GM21360 (cell line): ENCODE measurements around the gene EDRF1.
A peak's percentile ranks its signal among the peaks of the same experiment; 100 is the strongest.

Experiments
- ATAC-seq: cut with Tn5 transposase; IDR thresholded peaks from one replicate; pipeline ENCODE4 v1.9.1; 2021; ENCODE audit warnings: mild to moderate bottlenecking, moderate library complexity; ENCODE audit not compliant: unreplicated experiment

The EDRF1 gene

GRCh38 chr10:125783957-125784356 lies 64.4 kb downstream of the EDRF1 start:
- peak; percentile 85 for ATAC-seq

GRCh38 chr10:125785791-125786190 lies 66.3 kb downstream of the EDRF1 start:
- no peak for ATAC-seq

- ATAC-seq = no peak
Observed at GRCh38 chr10:125788156-125789034, 68.9 kb downstream of the EDRF1 start.

DNA sequence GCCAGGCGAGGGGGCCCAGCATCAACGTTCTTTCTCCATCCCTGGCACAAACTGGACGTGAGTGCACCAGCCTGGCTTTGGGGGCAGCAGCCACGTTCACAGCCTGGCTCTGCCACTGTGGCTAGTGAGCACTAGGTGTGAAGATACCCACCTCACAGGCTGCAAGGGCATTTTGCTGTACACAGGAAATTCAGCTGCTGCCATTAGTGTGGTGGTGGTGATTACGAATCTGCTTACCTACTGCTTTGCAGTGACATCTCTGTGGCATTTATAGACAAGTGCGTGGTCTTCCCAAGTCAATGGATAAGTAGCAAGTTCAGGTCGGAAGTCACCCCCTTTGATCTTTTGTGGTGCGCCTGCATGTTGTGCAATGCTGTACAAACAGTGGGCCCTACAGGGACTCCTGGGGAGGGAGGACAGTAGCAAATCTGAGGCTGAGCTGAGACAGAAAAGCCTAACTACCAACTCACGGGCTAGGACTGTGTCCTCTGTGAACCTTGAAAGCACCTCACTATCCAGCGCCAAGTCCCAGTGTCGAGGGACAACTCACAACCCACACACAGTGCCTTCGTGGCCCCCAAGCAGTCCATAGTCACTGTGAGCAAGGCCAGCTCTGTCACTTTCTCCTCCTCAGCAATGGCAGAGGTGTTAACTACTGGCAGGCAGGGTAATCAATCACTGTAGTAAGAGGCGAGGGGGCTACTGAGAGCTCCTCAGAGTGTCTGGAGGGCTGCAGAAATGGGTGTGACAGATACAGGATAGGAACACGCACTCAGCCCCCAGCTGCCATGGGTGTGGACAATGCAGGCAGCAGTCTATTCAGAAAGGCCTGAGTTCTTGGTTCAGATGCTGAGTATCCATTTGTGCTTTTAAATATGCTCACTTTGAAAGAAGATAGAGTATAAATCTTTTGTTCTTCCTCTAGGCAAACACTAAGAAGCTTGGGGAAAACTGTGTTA lies 73.1 kb downstream of the EDRF1 start:
- no peak for ATAC-seq

DNA sequence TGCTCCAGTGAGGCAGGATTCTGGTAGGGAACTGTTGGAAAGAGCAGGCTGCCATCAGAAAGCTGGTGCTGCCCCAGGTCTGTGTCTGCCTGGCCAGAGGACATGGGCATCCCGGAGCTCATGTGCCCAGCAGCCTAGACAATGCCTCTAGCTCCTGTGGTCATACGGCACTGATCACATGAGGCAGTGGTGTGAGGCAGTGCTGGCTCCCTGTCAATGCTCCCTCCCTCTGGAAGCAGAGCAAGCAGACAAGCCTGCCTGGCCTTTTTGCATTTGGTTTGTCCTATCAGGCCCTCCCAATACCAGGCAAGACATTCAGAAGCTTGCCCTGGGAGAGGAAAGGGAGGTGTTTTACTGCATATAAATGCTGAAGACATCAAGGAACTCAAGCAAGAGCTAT lies 75.6 kb downstream of the EDRF1 start:
- no peak for ATAC-seq

- ATAC-seq = no peak
Observed at GRCh38 chr10:125795637-125796190, 76.2 kb downstream of the EDRF1 start.

DNA sequence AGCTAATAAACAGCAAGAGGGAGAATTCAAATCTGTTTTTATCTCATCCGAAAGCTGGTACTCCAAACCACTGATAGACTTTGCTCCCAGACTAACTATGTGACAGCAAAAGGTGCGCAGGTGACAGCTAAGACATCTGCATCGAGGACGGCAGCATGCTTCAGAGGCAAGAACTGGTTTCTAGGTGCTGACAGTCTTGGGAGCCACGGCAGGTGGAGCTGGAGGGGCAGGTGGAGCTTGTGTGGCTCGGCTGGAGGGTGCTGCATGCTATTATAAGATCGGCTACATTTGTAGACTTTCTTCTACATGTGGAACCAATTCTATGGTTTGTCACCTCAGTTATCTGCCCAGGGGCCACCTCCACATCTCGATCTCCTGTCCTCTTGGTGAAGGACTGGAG lies 77.9 kb downstream of the EDRF1 start:
- ATAC-seq = no peak

DNA sequence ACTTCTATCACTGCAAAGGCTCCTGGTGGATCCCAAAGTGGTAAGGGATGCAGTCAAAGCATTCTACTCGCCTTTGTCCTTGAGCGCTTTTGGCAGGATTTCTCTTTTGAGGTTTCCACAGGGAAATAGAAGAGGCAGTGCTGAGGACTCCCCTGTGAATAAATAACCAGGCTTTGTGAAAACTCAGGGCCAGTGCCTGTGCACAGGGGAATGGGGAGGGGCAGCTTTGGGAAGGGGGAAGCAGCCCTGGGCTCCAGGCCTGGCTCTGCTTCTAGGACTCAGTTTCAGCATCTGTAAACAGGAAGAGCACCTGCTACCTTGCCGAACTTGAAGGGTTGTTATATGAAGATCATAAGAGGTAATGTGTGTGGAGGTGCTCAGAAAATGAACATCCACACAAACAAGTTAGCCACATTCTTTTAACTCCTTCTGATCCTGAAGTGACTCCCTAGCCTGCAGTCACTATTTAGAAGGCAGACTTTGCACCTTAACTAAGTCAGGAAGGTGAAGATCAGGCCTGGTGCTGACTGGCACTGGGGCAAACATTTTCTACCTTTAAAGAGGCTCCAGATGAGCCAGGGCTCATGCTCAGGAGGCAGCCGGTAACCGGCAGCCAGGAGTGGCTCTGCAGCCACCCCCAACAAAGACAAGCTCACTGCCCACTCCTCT lies 78.6 kb downstream of the EDRF1 start:
- no peak for ATAC-seq

- no peak for ATAC-seq
Observed at GRCh38 chr10:125799451-125800182, 80.1 kb downstream of the EDRF1 start.

- no peak for ATAC-seq
Observed at GRCh38 chr10:125801574-125801973, 82.1 kb downstream of the EDRF1 start.

DNA sequence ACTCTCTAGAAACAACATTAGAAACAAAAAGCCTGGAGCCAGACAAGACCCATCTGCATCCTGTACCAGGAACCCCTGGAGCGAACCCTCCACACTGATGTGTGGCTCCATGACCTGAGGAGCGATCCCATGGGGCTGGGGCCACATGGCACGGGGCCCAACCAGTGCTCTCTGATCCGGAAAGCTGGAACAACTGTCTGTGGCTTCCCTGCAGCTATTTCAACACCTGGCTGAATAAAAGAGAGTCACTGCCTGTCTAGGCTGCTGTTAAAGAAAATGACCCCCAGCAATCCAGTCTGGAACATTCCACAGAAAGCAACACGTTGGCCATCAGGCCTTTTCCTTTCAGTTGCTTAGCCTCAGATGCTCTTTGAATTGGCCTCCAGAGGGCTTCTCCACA lies 82.6 kb downstream of the EDRF1 start:
- no peak for ATAC-seq

GRCh38 chr10:125802739-125803138 lies 83.2 kb downstream of the EDRF1 start:
- ATAC-seq = no peak

DNA sequence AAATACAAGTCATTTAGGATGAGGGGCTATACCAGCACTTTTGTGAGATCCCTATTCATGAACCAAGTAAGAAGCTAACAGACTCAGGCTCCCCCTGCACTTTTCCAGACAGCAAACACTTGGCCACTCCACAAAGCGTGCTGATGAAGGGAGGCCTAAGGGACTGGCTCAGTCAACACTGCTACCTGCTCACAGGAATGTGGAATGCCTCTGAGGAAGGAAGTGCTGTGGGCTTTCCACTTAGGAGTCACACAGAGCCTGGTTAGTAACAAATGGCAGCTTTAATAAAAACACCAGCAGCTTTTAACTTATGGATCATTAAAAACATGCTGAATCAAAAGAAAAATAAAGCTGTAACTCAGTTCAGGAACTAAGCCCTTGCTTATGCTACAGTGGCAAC lies 88.5 kb downstream of the EDRF1 start:
- no peak for ATAC-seq

DNA sequence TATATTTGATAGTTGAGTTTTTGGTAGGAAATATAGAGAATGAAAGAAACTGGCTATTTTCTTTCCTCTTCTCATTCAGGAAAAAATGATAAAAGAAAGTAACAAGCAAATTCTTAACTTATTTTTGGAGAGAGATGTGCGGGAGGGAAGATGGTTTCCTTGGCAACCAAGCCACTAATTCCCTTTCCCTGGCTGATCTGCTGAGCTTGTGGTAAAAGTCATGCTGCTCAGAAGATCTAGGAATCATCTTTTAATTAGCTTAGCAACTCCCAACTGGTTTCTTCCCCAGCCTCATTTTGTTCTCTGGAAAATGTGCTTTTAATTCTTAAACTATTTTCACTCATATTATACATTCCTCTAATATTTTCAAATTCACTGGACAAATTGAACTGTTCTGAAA lies 91.7 kb downstream of the EDRF1 start:
- no peak for ATAC-seq

DNA sequence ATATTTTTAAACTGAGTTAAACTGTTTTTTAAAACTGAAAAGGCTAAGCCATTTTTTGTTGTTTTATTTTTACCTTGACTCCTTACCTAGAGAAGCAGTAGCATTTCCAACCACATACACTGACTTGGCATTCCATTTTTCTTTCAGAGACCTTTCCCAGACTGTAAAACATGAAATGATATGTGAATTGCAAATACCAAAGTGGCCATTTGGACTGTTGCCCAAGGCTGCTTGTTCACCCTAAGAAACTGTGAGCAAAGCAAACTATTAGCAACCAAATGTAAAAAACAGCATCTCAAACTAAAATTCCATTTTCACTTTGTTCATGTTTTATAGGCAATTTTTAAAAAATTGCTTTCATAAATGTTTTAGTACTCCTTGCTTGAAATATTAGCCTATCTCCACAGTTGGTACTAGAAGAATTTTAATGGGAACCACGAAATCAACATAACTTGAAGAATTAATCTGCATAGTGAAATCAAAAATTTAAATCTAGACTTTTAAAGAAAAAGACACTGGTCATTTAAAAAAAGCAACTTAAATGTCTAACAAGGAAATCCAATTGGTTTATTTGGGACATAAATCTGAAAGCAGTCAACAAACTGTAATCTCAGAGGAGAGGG lies 92.7 kb downstream of the EDRF1 start:
- ATAC-seq = no peak
